ENCODE results near the gene CARS2.

GRCh38 chr13:110669036-110669435, 36.9 kb downstream of the CARS2 start:
- TF ChIP-seq CTCF (IDR thresholded peaks at IDR 0.05) (no peak), POLR2A (IDR thresholded peaks at IDR 0.05; ENCODE audit: low read depth) (no peak)

All from esophagus muscularis mucosa (tissue), 3 donors.